ENCODE measurements around the gene CLCN5.

- no peak for TF ChIP-seq CTCF (IDR thresholded peaks at IDR 0.05)
- TF ChIP-seq ZFX (IDR thresholded peaks at IDR 0.05; ENCODE audit: borderline replicate concordance): no peak
These were observed 145.8 kb downstream of the CLCN5 start for GRCh38 chrX:50068285-50068563.

Data from 22Rv1 (cell line).